Posterior cingulate gyrus (tissue), 11 donors: ENCODE measurements around the gene SLC66A2.

ENCODE experiments used
- DNase-seq, 10 donors: peaks; one replicate each; pipeline versions ENCODE4 v3.0.0 to v3.0.0-alpha.2; 2020 to 2021; ENCODE audit warnings: mixed read lengths in 3 of 10
- intact Hi-C: fragments of 100-400 bp; cut with DNase I; formaldehyde crosslinking; loops from one replicate; pipeline ENCODE4 v1.15.1; 2023

SLC66A2 gene

DNA sequence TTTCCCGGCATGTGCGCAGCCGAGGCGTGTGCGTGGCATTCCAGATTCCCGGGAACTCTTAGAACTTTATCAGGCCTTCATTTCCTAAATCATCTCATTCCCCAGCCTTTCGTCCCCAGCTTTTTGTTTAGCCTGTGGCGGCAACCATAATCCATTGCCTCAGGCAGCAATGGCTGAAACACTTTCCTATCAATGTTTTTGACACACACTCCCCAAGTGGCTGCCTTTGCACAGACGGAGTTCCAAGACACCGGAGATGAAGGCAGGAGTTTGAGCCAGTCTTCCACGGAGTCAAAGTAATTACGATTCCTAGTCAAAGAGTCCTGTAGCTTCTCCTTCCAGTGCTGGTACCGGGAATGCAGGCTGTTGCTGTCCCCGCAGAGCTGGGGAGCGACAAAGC lies 88.9 kb downstream of the SLC66A2 start:
- DNase-seq, result peak in 1 of 10 donors; percentile 51
- intact Hi-C loops, result no loop called here

DNA sequence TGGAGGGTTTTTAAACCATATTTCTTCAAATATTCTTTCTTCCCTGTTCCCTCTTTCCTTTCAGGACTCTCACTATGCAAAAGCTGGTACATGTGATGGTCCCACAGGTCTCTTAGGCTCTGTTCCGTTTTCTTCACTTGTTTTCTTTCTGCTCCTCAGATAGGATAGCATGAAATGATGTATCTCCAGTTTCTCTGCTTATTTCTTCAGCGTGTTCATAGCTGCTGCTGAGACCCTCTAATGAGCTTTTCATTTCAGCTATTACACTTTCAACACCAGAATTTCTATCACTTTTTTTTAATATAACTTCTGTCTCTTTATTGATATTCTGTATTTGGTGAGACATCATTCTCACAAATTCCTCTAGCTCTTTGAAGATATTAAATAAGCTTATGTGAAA lies 89.8 kb downstream of the SLC66A2 start:
- no peak for DNase-seq
- intact Hi-C loops, result no loop called here

GRCh38 chr18:79859314-79859713 lies 92.1 kb downstream of the SLC66A2 start:
- intact Hi-C loops, result no loop called here

GRCh38 chr18:79857082-79857671 lies 94.3 kb downstream of the SLC66A2 start:
- intact Hi-C loops, result no loop called here
- peak in 2 of 10 donors; percentile 55 to 75 for DNase-seq

More at GRCh38 chr18:79859314-79859713, 92.1 kb downstream of the SLC66A2 start:
- DNase-seq, result peak in 1 of 10 donors; percentile 56

- intact Hi-C loops, result no loop called here
- DNase-seq, result peak in 2 of 10 donors; percentile 82 to 83
Measured at GRCh38 chr18:79856119-79857007, 95.1 kb downstream of the SLC66A2 start.

DNA sequence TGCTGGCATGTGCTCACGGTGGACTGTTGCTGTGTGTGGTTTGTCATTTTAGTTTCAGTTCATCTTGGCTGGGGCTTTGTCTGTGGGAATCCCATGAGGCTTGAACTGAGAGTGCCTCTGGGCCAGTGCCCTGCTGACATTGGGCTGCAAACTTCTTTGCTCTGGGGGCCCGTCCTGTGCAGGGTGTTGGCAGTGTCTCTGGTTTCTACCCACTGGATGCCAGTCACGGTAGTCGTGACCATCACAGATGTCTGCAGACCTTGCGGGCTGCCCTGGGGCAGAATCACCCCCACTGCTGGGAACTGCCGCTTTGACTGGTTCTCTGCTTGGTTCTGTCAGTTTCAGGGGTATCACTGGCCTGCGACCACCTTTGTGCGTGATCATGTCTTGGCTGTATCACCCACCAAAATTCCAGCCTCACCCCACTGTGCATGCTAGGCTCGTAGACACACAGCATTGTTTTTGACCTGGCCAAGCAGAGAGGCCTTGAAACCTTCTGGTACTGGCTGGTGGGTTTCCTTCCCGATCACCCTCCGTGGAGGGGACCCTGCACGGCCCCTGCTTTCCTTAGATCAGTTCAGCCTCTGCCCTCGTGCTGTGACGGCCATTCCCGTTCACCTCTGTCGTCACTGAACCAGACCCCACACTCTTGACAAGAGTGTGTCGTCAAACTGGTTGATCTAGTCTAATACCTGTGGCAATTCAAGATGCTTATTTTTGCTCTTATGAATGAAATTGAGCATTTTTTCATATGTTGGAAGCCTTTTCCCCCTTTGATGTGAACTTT lies 96.1 kb downstream of the SLC66A2 start:
- peak in 2 of 10 donors; percentile 55 to 60 for DNase-seq
- intact Hi-C loops, result no loop called here

GRCh38 chr18:79853993-79854364 lies 97.5 kb downstream of the SLC66A2 start:
- intact Hi-C loops, result no loop called here
- no peak for DNase-seq

- DNase-seq, result peak in 2 of 10 donors; percentile 50 to 79
- intact Hi-C loops, result no loop called here
Measured at GRCh38 chr18:79853303-79853992, 98.0 kb downstream of the SLC66A2 start.

- intact Hi-C loops, result no loop called here
- DNase-seq, result peak in 2 of 10 donors; percentile 61 to 78
Measured at GRCh38 chr18:79852561-79853302, 98.7 kb downstream of the SLC66A2 start.
